Panc1 (cell line): ENCODE data around the gene PSMB8.

Experiments
- CTCF ChIP-seq: fragments of 450-650 bp; IDR thresholded peaks from 2 replicates; pipeline ENCODE4 v1.5.1; 2017; ENCODE audit warnings: mild to moderate bottlenecking
- SIN3A ChIP-seq: IDR thresholded peaks from 2 replicates; pipeline ENCODE4 v1.6.1; 2012; ENCODE audit warnings: low read depth, mild to moderate bottlenecking, low read length, moderate library complexity, borderline replicate concordance; ENCODE audit not compliant: insufficient read depth

- TF ChIP-seq CTCF (no peak), SIN3A (no peak)
These were observed 23.2 kb upstream of the PSMB8 start for GRCh38 chr6:32867022-32867477.
